Gastroesophageal sphincter (tissue), 3 donors: ENCODE results near the gene ACIN1.

ENCODE experiments used
- POLR2A ChIP-seq, 2 donors: fragments of 450-650 bp; IDR thresholded peaks; one replicate each; pipeline ENCODE4 v1.6.1; 2017; ENCODE audit warnings: antibody characterized with exemption in 2 of 2, mild to moderate bottlenecking in 2 of 2, moderate library complexity in 1 of 2
- POLR2AphosphoS5 ChIP-seq: sonication (generic); formaldehyde crosslinking; IDR thresholded peaks from one replicate; pipeline ENCODE4 v1.6.1; 2017; ENCODE audit warnings: antibody characterized with exemption
- TF ChIP-seq, protein P1 (sequence below), 4 experiments: fragments of 200-600 bp in 2 of 4; fragments of 450-650 bp in 2 of 4; sonication (generic) in 1 of 4; IDR thresholded peaks; one replicate each; pipeline ENCODE4 v1.5.1; 2017 to 2019; ENCODE audit warnings: antibody characterized with exemption in 4 of 4, mild to moderate bottlenecking in 2 of 4, moderate library complexity in 2 of 4

DNA sequence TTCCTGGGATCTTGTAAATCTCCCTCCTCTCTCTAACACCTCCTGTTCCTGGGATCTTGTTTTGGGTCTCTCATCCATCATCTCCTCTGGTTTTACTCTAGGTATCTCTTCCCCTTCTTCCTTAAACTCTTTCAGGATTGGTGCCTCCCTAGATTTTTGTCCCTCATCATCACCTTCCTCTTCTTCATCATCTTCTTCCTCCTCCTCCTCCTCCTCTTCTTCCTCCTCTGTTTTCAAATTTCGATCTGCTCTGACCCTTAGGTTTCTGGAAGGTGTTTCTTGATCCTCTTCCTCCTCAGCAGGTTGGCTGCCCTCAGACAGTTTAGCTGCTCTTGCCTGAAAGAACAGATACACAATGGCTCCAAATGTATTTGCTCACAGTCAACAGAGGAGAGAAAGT lies 14.5 kb downstream of the ACIN1 start:
- no peak for TF ChIP-seq POLR2A (IDR thresholded peaks at IDR 0.05)
- TF ChIP-seq POLR2AphosphoS5: no peak
- TF ChIP-seq, protein P1, sequence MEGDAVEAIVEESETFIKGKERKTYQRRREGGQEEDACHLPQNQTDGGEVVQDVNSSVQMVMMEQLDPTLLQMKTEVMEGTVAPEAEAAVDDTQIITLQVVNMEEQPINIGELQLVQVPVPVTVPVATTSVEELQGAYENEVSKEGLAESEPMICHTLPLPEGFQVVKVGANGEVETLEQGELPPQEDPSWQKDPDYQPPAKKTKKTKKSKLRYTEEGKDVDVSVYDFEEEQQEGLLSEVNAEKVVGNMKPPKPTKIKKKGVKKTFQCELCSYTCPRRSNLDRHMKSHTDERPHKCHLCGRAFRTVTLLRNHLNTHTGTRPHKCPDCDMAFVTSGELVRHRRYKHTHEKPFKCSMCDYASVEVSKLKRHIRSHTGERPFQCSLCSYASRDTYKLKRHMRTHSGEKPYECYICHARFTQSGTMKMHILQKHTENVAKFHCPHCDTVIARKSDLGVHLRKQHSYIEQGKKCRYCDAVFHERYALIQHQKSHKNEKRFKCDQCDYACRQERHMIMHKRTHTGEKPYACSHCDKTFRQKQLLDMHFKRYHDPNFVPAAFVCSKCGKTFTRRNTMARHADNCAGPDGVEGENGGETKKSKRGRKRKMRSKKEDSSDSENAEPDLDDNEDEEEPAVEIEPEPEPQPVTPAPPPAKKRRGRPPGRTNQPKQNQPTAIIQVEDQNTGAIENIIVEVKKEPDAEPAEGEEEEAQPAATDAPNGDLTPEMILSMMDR (IDR thresholded peaks at IDR 0.05): no peak
